Muscle layer of duodenum (tissue), 2 donors: Measurements from ENCODE around the gene ACADL.

Experiments
- H3K27ac ChIP-seq: one replicate; pipeline ENCODE4 v1.7.0; 2013; ENCODE audit warnings: mild to moderate bottlenecking, low read length
- H3K27me3 ChIP-seq: one replicate; pipeline ENCODE4 v1.7.0; 2013; ENCODE audit warnings: low read depth, mild to moderate bottlenecking, control low read depth, low read length
- H3K36me3 ChIP-seq, 2 donors: one replicate each; pipeline ENCODE4 v1.7.0; 2013; ENCODE audit warnings: low read length in 2 of 2, control low read depth in 1 of 2, mild to moderate bottlenecking in 1 of 2; ENCODE audit not compliant: insufficient read depth in 2 of 2, control insufficient read depth in 1 of 2
- H3K4me1 ChIP-seq, 2 donors: one replicate each; pipeline ENCODE4 v1.7.0; 2013; ENCODE audit warnings: low read length in 2 of 2, mild to moderate bottlenecking in 2 of 2, control low read depth in 1 of 2, moderate library complexity in 1 of 2; ENCODE audit not compliant: insufficient read depth in 2 of 2, control insufficient read depth in 1 of 2
- H3K4me3 ChIP-seq, 2 donors: one replicate each; pipeline ENCODE4 v1.7.0; 2013; ENCODE audit warnings: low read length in 2 of 2, low read depth in 1 of 2, mild to moderate bottlenecking in 1 of 2
- H3K9me3 ChIP-seq, 2 donors: one replicate each; pipeline ENCODE4 v1.7.0; 2013; ENCODE audit warnings: low read length in 2 of 2, control low read depth in 1 of 2, mild to moderate bottlenecking in 1 of 2; ENCODE audit not compliant: control insufficient read depth in 1 of 2
- donor health status: healthy.

ACADL gene

DNA sequence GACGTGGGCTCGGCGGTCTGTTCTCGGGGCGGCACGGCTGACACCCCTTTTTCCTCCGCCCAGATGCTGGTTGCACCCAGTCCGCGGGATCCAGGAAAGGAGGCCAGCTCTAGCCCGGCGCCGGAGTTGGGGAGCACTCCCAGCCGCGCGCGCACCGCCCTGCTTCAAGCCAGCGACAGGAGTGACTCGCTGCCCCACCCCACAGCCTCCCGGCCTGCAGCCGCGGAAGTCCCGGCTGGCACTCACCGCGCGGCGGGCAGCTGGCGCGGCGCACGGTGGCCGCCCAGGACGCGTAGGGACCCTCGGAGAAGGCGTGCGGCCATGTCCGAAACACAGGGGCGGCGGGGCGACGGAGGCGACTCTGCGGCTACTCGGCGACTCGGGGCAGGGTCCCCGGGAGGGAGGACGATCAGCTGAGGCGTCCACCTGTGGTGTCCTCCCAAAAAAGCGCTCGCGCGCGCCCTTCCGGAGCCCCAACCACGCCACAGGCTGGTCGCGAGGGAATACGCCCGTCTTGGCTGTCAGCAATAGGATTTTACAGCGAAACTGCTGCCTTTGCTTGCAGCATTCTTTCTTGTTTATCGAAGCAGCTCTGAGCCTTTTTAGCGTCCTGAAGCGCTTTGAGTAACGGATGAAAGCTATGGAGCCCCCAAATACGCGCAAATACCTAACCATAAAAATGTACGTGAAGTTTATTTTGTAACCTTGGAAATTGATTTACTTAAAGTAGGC is at the start of gene ACADL:
Gene ACADL (minus strand): TSS at position 507 of the 732 bp plus-strand sequence. CDS start 184 bp downstream, at position 323.
- peak within 1 kb of the TSS; percentile 41 to 74 for H3K4me3 ChIP-seq
- H3K9me3 ChIP-seq, result no peaks in the 10 kb centered on the region
- H3K4me1 ChIP-seq, result peaks cover 0 to 4% of the 10 kb centered on the region in 2 donors
- no peak within 1 kb of the TSS for H3K27ac ChIP-seq
- no peaks in the 10 kb centered on the region for H3K36me3 ChIP-seq
- peaks cover 6% of the 10 kb centered on the region for H3K27me3 ChIP-seq

DNA sequence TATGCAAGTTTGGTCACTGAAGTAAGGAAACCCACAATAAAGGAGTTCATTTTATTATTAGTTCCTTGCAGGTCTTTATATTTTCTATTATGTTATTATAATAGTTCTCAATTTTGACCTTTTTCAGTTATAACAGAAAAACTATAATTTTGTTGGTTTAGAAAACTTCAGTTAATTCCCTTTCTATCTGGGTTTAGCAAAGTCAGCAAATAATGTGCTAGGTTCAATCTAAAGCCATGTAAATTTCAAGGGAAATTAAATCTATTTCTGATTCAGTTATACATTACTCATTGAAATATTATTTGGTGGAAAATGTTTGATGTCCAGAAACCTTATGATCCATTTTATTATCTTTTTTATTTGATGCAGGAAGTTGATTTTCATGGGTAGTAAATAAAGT is 46.1 kb upstream of the ACADL start:
- Histone ChIP-seq H3K4me1 (no peaks in the 10 kb centered on the region), H3K4me3 (no peak overlapping the region), H3K9me3 (no peaks in the 10 kb centered on the region), H3K27ac (no peak overlapping the region), H3K27me3 (no peaks in the 10 kb centered on the region), H3K36me3 (no peaks in the 10 kb centered on the region)

DNA sequence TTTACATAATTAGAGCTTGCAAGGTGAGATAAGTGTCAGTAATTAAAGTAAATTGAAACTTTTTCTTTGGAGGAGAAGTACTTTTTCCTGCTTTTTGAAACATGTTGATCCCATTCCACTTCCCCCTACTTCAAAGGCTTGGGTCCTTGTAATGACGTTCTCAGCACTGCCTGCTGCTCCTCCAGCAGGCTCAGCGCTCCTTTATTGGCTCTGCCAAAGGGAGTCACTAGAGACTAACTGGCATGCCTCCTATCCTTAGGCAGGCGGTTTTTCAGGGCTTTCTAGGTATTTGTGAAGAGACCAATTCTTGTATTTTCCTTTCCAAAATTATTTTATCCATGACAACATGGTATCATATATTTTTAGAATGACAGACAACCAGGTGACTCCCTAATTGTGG is 43.9 kb upstream of the ACADL start:
- no peaks in the 10 kb centered on the region for H3K4me1 ChIP-seq
- H3K36me3 ChIP-seq, result no peaks in the 10 kb centered on the region
- H3K4me3 ChIP-seq, result no peak overlapping the region
- H3K27ac ChIP-seq, result no peak overlapping the region
- no peaks in the 10 kb centered on the region for H3K9me3 ChIP-seq
- H3K27me3 ChIP-seq, result no peaks in the 10 kb centered on the region

DNA sequence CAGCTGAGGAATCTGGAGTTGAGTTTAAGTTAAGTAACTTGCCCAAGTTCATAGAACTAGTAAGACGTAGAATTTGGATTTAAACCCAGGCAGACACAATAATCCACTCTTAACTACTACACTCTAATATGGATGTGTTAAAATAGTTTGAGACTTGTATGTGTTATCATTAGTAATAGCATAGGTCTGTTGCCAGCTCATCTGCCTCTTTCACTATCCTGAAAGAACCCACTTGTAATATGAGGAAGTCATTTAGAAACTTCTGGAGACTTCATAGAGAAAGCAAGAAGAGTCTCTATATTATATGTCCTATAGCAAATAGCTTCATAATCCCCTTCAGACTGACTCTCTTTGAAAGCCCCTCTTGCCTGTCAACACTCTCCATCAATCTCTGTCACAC is 43.0 kb upstream of the ACADL start:
- Histone ChIP-seq H3K4me3 (no peak overlapping the region), H3K36me3 (no peaks in the 10 kb centered on the region), H3K4me1 (no peaks in the 10 kb centered on the region), H3K27ac (no peak overlapping the region), H3K27me3 (no peaks in the 10 kb centered on the region), H3K9me3 (no peaks in the 10 kb centered on the region)

DNA sequence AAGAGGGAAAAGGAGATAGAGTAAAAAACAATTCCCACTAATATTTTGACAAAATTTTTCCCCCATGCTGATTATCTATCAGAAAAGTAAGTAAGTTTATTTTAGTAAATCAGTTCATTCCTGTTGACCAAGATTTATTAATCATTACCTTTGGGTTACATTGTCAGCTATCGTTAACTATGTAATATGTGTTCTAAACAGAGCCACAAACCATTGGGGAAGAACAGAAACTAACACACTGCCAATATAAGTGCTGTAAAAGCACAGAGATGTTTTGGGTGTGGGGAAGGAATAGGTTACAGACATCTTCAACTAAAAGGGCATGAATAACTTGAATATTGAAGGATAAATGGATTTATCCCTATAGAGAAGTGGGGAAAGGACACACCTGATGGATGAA is 42.5 kb upstream of the ACADL start:
- Histone ChIP-seq H3K36me3 (no peaks in the 10 kb centered on the region), H3K4me3 (no peak overlapping the region), H3K27ac (no peak overlapping the region), H3K27me3 (no peaks in the 10 kb centered on the region), H3K4me1 (no peaks in the 10 kb centered on the region), H3K9me3 (no peaks in the 10 kb centered on the region)

DNA sequence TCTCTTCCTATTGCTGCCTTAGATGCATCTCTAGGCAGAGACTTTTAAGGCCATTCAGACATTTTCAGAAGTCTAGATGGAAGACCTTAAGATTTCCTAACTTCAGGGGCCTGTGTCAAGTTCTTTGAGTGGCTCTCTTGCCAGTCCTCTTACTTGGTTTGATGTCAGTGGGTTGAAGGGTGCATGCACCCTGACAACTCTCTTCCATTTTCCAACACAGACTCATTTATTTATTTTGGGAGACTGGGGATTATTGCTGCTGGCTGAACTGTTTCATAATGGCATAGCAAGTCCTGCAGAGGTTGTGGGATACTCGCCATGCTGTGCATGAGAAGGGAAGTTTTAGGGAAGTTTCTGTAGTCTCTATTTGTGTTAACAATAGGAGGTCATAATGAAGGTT is 39.0 kb upstream of the ACADL start:
- H3K9me3 ChIP-seq, result no peaks in the 10 kb centered on the region
- H3K27me3 ChIP-seq, result no peaks in the 10 kb centered on the region
- H3K36me3 ChIP-seq, result no peaks in the 10 kb centered on the region
- no peak overlapping the region for H3K27ac ChIP-seq
- H3K4me3 ChIP-seq, result no peak overlapping the region
- H3K4me1 ChIP-seq, result no peaks in the 10 kb centered on the region

DNA sequence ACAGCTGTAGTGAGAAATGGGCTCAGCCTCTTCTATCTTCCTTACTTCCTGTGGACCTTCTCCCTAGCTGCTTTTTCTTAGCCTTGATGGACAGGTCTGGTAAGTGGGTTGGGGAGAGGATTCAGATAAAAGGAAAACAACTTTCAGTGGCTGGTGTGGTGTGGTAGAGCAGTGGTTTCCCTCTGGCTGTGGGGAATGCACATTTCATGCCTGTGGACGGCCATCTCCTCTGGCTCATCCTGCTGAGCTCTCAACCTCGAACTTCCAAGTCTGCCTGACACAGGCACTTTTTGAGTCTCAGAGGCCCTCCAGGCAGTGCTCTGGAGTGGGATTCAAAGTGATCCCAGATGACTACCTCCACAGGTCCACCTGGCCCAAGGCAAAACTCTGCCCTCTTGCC is 38.6 kb upstream of the ACADL start:
- no peak overlapping the region for H3K4me3 ChIP-seq
- H3K27ac ChIP-seq, result no peak overlapping the region
- no peaks in the 10 kb centered on the region for H3K27me3 ChIP-seq

DNA sequence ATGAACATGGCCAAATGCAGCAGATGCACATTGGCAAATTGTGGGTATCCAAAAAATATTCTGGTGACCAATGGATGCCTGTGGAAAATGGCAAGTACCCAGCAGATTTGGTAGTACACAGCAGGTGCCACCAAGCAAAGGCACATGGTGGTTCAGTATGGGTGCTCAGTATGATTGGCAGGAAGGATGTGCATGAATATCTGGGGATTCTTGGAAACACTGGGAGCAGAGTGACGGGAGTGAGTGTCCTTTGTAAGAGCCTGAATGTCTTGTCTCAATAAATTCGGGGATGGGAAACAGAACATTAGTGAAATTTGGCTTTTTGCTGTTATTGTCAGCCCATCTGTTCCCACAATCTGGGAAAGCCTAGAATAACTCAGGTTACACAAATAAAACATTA is 36.8 kb upstream of the ACADL start:
- Histone ChIP-seq H3K9me3 (no peaks in the 10 kb centered on the region), H3K4me3 (no peak overlapping the region), H3K27ac (no peak overlapping the region), H3K36me3 (no peaks in the 10 kb centered on the region), H3K4me1 (no peaks in the 10 kb centered on the region), H3K27me3 (no peaks in the 10 kb centered on the region)

More for the DNA sequence above, 38.6 kb upstream of the ACADL start:
- no peaks in the 10 kb centered on the region for H3K4me1 ChIP-seq
- H3K9me3 ChIP-seq, result no peaks in the 10 kb centered on the region
- H3K36me3 ChIP-seq, result no peaks in the 10 kb centered on the region

DNA sequence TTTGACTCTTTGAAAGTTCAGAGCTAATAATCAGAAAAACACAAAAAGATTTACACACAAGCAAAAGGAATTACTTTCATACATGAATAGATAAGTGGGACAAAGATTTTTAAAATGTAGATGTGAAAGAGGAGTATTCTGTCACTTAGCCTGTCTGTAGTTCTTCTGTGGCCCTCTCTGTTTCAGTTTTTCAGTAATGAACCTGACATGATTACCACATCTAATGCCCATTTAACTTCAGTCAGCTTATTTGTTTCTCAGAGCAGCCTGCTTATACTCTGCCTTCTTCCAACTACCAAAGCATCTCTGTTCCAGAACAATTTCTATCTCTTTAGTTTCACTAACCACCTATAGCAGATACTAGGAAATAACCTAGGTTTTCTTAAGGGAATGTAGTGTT is 34.4 kb upstream of the ACADL start:
- no peak overlapping the region for H3K27ac ChIP-seq
- H3K36me3 ChIP-seq, result no peaks in the 10 kb centered on the region
- no peaks in the 10 kb centered on the region for H3K27me3 ChIP-seq
- no peak overlapping the region for H3K4me3 ChIP-seq
- no peaks in the 10 kb centered on the region for H3K9me3 ChIP-seq
- no peaks in the 10 kb centered on the region for H3K4me1 ChIP-seq

DNA sequence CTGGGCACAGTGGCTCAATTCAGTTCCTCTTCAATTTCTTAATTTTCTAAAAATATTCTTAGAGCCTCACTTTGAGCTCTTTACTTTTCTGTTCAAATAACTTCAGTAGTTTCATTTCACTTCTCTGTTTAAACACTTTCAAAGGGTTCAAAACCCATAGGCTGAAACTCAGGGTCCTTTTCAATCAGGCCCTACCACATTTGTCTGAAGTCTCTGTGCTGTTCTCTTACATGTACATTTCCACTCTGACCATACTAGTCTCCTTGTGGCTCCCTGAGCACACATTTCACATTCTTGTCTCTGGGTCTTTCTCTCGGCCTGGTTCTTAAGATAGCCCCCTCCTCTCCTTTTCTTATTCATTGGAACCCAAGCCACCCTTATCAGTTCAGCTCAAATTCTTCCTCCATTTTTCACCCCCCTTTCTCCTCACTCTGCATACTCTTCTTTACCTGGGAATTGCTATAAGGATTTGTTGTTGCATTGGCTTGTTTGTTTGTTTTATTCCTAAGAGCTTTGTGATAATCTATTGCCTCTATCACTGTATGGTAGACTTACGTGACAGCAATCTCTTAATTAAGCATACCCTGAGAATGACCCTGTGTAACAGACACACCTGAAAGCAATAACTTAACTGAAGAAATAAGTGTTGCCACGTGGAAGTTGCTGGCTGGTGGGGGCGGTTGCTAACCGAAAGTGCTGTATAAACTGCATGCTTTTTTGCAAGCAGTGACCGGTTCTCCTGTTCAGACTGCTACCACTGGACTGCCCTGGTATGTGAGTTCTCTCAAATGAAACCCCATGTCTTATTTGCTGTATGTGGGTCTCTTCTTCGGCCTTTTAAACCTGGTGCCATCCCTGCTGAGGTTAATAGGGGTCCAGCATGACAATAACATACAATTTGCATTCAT is 27.7 kb upstream of the ACADL start:
- H3K27ac ChIP-seq, result no peak overlapping the region
- H3K36me3 ChIP-seq, result no peaks in the 10 kb centered on the region
- H3K9me3 ChIP-seq, result no peaks in the 10 kb centered on the region
- no peaks in the 10 kb centered on the region for H3K4me1 ChIP-seq
- H3K4me3 ChIP-seq, result no peak overlapping the region
- no peaks in the 10 kb centered on the region for H3K27me3 ChIP-seq

DNA sequence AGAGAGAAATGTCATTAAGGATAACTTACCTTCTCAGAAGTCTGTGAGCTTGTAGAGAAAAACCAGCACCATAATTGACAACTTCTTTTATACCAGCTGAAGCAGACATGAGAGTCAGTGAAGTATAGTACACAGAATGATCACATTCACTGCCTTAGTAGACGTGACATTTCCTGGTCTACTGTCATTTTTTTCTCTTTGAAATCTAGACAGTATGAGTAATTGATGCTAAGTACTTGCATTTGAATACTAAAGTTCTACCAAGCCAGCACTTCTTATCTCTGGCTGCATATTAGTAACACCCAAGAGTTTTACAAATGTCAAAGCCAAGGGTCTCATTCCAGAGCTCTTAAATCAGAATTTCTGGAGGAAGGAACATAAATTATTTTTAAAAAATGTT is 25.4 kb upstream of the ACADL start:
- no peak overlapping the region for H3K27ac ChIP-seq
- H3K36me3 ChIP-seq, result no peaks in the 10 kb centered on the region
- H3K4me1 ChIP-seq, result no peaks in the 10 kb centered on the region
- H3K4me3 ChIP-seq, result no peak overlapping the region
- no peaks in the 10 kb centered on the region for H3K27me3 ChIP-seq
- H3K9me3 ChIP-seq, result no peaks in the 10 kb centered on the region
